GM12878 (cell line): ENCODE measurements around the gene TRIM43. TPM values are rescaled to one million over a fixed set of nuclear protein-coding genes. Genes with fewer than 3 reads are reported as not detected.
"Not testable (repeated sequence)": the region's sequence is repeated elsewhere in the genome, so short reads cannot be mapped to it uniquely, and the experiment has no call there.

Experiments
- ATAC-seq: fragments of 200-7000 bp; cut with Tn5 transposase; 3 replicates; pipeline ENCODE4 v1.9.1; 2020; ENCODE audit warnings: mild to moderate bottlenecking, moderate library complexity
- BruUV-seq: library from RNA; stranded (reverse); fragments of 400-500 nt; replicated peaks from 2 replicates; lab custom pipeline; 2021; lab: Mats Ljungman, UMichigan
- CTCF ChIA-PET: fragments of 300-600 bp; sonication (Branson Sonifier 250); formaldehyde crosslinking; extraction: SDS; loops from one replicate; lab custom pipeline; 2021; ENCODE audit warnings: inconsistent platforms; lab: Yijun Ruan, JAX
- POLR2A ChIA-PET: fragments of 350-600 bp; formaldehyde crosslinking; extraction: SDS; loops from one replicate; lab custom pipeline; 2021; ENCODE audit warnings: inconsistent platforms; lab: Charles Lee
- RAD21 ChIA-PET: fragments of 300-600 bp; sonication (Branson Sonifier 250); formaldehyde crosslinking; loops from one replicate; lab custom pipeline; 2023; ENCODE audit warnings: antibody characterized with exemption; ENCODE audit not compliant: unreplicated experiment; lab: Charles Lee
- SMC1A ChIA-PET: fragments of 300-600 bp; sonication (Branson Sonifier 250); formaldehyde crosslinking; loops from one replicate; lab custom pipeline; 2023; ENCODE audit not compliant: unreplicated experiment, uncharacterized antibody; lab: Charles Lee
- DNase-seq: peaks from one replicate; pipeline ENCODE4 v3.0.0-alpha.2; 2011; ENCODE audit warnings: low read depth, low spot score
- FAIRE-seq: peaks from 3 replicates; lab custom pipeline; 2011; peaks lifted over from hg19 to GRCh38; lab: Jason Lieb, UNC
- H2AFZ ChIP-seq: 2 replicates; pipeline ENCODE4 v1.6.0; 2011; ENCODE audit warnings: low read depth, low read length, control low read depth; ENCODE audit not compliant: control insufficient read depth
- H3K27ac ChIP-seq: 2 replicates; pipeline ENCODE4 v1.5.1; 2011; ENCODE audit warnings: control low read depth; ENCODE audit not compliant: control insufficient read depth, insufficient read depth
- H3K27me3 ChIP-seq, 2 experiments: replicated peaks in 1 of 2; 2 replicates each; pipeline versions ENCODE4 v1.6.0 to v1.6.1; 2011; ENCODE audit warnings: low read length in 1 of 2; ENCODE audit not compliant: control insufficient read depth in 2 of 2, insufficient read depth in 2 of 2
- H3K36me3 ChIP-seq, 2 experiments: 2 replicates each; pipeline ENCODE4 v1.5.1; 2011; ENCODE audit warnings: low read length in 1 of 2; ENCODE audit not compliant: control insufficient read depth in 2 of 2, insufficient read depth in 2 of 2
- H3K4me1 ChIP-seq: 2 replicates; pipeline ENCODE4 v1.6.1; 2011; ENCODE audit warnings: mild to moderate bottlenecking, low read length, moderate library complexity, mixed read lengths; ENCODE audit not compliant: control insufficient read depth, insufficient read depth
- H3K4me2 ChIP-seq: 2 replicates; pipeline ENCODE4 v1.6.0; 2011; ENCODE audit warnings: control low read depth; ENCODE audit not compliant: control insufficient read depth, insufficient read depth
- H3K4me3 ChIP-seq: fragments of 200-600 bp; sonication (generic); 2 replicates; pipeline ENCODE4 v1.5.1; 2016
- H3K79me2 ChIP-seq: 2 replicates; pipeline ENCODE4 v1.6.0; 2011; ENCODE audit warnings: low read length; ENCODE audit not compliant: control insufficient read depth, insufficient read depth
- H3K9ac ChIP-seq: 2 replicates; pipeline ENCODE4 v1.8.0; 2011; ENCODE audit warnings: low read length, control low read depth, mixed read lengths; ENCODE audit not compliant: control insufficient read depth, insufficient read depth
- H3K9me3 ChIP-seq: replicated peaks from 3 replicates; pipeline ENCODE4 v1.5.1; 2011; ENCODE audit warnings: mild to moderate bottlenecking, low read length; ENCODE audit not compliant: control insufficient read depth, insufficient read depth
- H4K20me1 ChIP-seq: 2 replicates; pipeline ENCODE4 v1.6.0; 2011; ENCODE audit not compliant: control insufficient read depth, insufficient read depth
- WGBS: methylation state at CpG from one replicate; pipeline ENCODE4 v1.1.6; 2016; ENCODE audit warnings: low lambda C conversion rate; ENCODE audit not compliant: insufficient replicate concordance, insufficient coverage; ENCODE audit errors: missing lambda C conversion rate; 5-methylcytosine and 5-hydroxymethylcytosine counted together
- in situ Hi-C: fragments of 300-500 bp; cut with MboI; formaldehyde crosslinking; loops from 9 replicates; pipeline ENCODE4 v1.14.3; 2018; ENCODE audit warnings: mixed read lengths
- intact Hi-C: fragments of 100-400 bp; cut with micrococcal nuclease; formaldehyde crosslinking; loops from one replicate; pipeline ENCODE4 v1.14.2; 2022; ENCODE audit not compliant: unreplicated experiment
- polyA plus RNA-seq, 11 experiments: library from polyadenylated mRNA; depleted of rRNA in 4 of 11; unstranded in 6 of 11; stranded (reverse) in 5 of 11; fragments of >200 nt; fragmentation: Nextera tagmentation in 4 of 11; fragmentation: Illumina TruSeq in 1 of 11; extraction: Ambion mirVana in 4 of 11; extraction: Trizol in 1 of 11; gene quantifications; 1 replicate in 1 of 11; 2 replicates in 10 of 11; pipeline versions ENCODE4 v1.2.1 to v1.2.3, GENCODE V29; 2011 to 2016; ENCODE audit warnings: inconsistent platforms in 2 of 11, missing spikeins in 2 of 11, low read depth in 1 of 11
- total RNA-seq, 4 experiments: library from RNA; depleted of rRNA in 3 of 4; stranded (reverse); fragments of >200 nt in 3 of 4; fragmentation: Illumina TruSeq in 1 of 4; extraction: Trizol in 1 of 4; gene quantifications; 2 replicates each; pipeline versions ENCODE4 v1.2.1 to v1.2.3, GENCODE V29; 2013 to 2021

The TRIM43 gene
- total and polyA plus RNA-seq, 10 of the 15 experiments (the other 5 are each of a cell fraction or from before 2014, with no cell fraction given) = not detected

DNA sequence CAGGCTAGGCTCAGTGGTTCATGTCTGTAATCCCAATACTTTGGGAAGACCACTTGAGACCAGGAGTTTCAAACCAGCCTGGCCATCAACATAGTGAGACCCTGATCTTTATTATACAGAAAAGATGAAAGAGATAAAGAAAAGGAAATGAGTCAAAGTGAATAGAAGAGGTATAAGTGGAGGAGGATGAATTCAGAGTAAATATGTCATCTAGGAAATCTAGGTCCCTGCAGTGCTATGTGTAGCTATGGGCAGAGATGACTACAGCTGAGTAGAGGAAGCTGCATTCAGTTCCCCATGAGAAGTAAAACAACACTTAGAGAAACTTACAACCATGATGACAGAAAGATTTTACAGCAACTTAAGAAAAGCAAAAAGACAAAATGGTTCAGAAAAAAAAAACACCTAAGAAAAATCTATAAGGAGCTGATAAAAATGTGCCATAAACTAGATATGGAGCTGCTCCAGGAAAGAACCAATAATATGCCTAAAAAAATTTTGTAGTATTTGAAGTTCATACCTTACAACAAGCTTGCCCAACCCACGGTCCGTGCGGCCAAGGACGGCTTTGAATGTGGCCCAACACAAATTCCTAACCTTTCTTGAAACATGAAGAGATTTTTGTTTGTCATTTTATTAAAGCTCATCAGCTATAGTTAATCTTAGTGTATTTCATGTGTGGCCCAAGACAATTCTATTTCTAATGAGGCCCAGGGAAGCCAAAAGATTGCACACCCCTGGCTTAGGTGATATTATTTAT, 1.8 kb upstream of the TRIM43 start:
- H3K9ac ChIP-seq, intact Hi-C loops, H3K27ac ChIP-seq, CTCF ChIA-PET, ATAC-seq, H3K9me3 ChIP-seq, in situ Hi-C loops, H3K4me2 ChIP-seq, FAIRE-seq, H3K36me3 ChIP-seq, H3K79me2 ChIP-seq, DNase-seq, POLR2A ChIA-PET, H3K4me3 ChIP-seq, BruUV-seq, H3K4me1 ChIP-seq, H2AFZ ChIP-seq, H3K27me3 ChIP-seq, RAD21 ChIA-PET, H4K20me1 ChIP-seq: not testable (repeated sequence)
- 96% methylated on average over 4 of the region's 4 CpGs for WGBS
- SMC1A ChIA-PET = interaction anchor here (1.0 kb wide), 1 partner anchor 17 kb away, joined by 3 read pairs; no protein-coding TSS in a partner anchor

DNA sequence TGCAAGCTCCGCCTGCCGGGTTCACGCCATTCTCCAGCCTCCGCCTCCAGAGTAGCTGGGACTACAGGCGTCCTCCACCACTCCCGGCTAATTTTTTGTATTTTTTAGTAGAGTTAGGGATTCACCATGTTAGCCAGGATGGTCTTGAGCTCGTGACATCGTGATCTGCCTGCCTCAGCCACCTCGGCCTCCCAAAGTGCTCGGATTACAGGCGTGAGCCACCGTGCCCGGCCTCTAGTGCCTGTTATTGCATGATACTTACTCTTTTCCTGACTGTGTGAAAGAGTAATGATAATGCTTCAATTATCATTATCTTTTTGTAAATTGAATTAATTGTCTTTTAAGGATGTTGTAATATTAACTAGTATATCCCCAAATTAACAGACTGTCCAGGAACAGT, 1.2 kb downstream of the TRIM43 start:
- H3K9ac ChIP-seq, H3K79me2 ChIP-seq, BruUV-seq, H3K4me3 ChIP-seq, H3K36me3 ChIP-seq, DNase-seq, H3K27me3 ChIP-seq, intact Hi-C loops, POLR2A ChIA-PET, RAD21 ChIA-PET, H3K4me1 ChIP-seq, FAIRE-seq, SMC1A ChIA-PET, H4K20me1 ChIP-seq, in situ Hi-C loops, H3K9me3 ChIP-seq, H3K4me2 ChIP-seq, H3K27ac ChIP-seq, H2AFZ ChIP-seq, ATAC-seq: not testable (repeated sequence)
- WGBS = 63% methylated on average over 13 of the region's 13 CpGs
- CTCF ChIA-PET = interaction anchor here (0.6 kb wide), 1 partner anchor 189 kb away, joined by 3 read pairs; no protein-coding TSS in a partner anchor

DNA sequence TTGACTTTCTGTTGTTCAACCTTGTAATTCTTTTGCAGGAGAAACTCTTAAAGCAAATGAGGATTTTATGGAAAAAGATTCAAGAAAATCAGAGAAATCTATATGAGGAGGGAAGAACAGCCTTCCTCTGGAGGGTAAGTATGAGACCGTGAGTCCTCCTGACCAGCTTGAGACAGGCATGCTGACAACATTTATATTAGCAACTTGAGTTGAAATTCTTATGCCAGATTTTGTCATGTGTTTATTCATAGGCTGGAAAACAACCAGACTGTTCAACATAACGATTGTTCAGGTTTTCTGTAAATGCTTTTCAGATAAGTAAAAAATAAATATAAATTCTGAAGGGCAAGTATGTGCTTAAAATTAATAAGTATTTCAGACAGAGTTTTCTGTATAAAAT, 3.2 kb downstream of the TRIM43 start:
- H3K79me2 ChIP-seq, DNase-seq, in situ Hi-C loops, H3K4me3 ChIP-seq, H3K27ac ChIP-seq, BruUV-seq, POLR2A ChIA-PET, FAIRE-seq, H3K27me3 ChIP-seq, H3K36me3 ChIP-seq, H3K9ac ChIP-seq, H3K4me2 ChIP-seq, H3K4me1 ChIP-seq, SMC1A ChIA-PET, ATAC-seq, intact Hi-C loops, RAD21 ChIA-PET, H2AFZ ChIP-seq, H4K20me1 ChIP-seq, H3K9me3 ChIP-seq, CTCF ChIA-PET: not testable (repeated sequence)
- 0% methylated on average over 2 of the region's 2 CpGs for WGBS

- FAIRE-seq, ATAC-seq, DNase-seq, POLR2A ChIA-PET, H3K4me3 ChIP-seq, in situ Hi-C loops, H4K20me1 ChIP-seq, H2AFZ ChIP-seq, intact Hi-C loops, H3K4me1 ChIP-seq, BruUV-seq, CTCF ChIA-PET, H3K27ac ChIP-seq, RAD21 ChIA-PET, SMC1A ChIA-PET, H3K36me3 ChIP-seq, H3K4me2 ChIP-seq, H3K27me3 ChIP-seq, H3K9me3 ChIP-seq, H3K9ac ChIP-seq, H3K79me2 ChIP-seq: not testable (repeated sequence)
- WGBS = no CpG with 5 or more reads among the region's 4 CpGs
Measured at GRCh38 chr2:95601301-95601700, 9.5 kb downstream of the TRIM43 start.
